ENCODE data around the gene HSD17B4. TPM values are rescaled to one million over a fixed set of nuclear protein-coding genes. Genes with fewer than 3 reads are reported as not detected.

The HSD17B4 gene
- total and polyA plus RNA-seq, 9 of the 15 experiments (the other 6 are each of a cell fraction or from before 2014, with no cell fraction given): 50.6 to 187 (median 94.6) TPM

DNA sequence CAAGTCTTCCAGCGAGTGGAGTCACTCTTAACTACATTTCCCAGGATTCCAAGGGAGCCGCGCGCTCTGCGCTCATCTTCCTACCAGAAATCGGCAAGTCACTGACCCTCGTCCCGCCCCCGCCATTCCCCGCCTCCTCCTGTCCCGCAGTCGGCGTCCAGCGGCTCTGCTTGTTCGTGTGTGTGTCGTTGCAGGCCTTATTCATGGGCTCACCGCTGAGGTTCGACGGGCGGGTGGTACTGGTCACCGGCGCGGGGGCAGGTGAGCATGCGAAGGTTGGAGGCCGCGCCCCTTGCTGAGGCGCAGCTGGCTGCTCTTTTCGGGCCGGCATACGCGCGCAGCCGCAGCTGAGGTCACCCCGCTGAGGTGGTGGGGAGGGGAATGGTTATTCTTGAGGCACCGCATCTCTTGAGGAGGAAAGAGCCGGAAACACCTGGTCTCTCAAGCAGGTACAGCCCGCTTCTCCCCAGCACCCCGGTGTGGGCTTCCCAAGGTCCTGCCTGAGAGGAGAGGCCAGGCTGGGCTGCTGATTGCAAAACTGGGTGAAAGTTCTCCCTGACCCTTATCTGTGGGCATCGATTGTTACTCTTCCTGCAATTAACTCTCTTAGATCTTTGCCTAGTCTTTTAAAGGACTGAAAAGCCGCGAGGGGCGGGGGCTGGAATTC, at the start of gene HSD17B4 (continued):
- TF ChIP-seq, protein P1, sequence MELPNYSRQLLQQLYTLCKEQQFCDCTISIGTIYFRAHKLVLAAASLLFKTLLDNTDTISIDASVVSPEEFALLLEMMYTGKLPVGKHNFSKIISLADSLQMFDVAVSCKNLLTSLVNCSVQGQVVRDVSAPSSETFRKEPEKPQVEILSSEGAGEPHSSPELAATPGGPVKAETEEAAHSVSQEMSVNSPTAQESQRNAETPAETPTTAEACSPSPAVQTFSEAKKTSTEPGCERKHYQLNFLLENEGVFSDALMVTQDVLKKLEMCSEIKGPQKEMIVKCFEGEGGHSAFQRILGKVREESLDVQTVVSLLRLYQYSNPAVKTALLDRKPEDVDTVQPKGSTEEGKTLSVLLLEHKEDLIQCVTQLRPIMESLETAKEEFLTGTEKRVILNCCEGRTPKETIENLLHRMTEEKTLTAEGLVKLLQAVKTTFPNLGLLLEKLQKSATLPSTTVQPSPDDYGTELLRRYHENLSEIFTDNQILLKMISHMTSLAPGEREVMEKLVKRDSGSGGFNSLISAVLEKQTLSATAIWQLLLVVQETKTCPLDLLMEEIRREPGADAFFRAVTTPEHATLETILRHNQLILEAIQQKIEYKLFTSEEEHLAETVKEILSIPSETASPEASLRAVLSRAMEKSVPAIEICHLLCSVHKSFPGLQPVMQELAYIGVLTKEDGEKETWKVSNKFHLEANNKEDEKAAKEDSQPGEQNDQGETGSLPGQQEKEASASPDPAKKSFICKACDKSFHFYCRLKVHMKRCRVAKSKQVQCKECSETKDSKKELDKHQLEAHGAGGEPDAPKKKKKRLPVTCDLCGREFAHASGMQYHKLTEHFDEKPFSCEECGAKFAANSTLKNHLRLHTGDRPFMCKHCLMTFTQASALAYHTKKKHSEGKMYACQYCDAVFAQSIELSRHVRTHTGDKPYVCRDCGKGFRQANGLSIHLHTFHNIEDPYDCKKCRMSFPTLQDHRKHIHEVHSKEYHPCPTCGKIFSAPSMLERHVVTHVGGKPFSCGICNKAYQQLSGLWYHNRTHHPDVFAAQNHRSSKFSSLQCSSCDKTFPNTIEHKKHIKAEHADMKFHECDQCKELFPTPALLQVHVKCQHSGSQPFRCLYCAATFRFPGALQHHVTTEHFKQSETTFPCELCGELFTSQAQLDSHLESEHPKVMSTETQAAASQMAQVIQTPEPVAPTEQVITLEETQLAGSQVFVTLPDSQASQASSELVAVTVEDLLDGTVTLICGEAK (IDR thresholded peaks at IDR 0.05): peak; percentile 65; the same call in 1 of the 2 replicates
- TF ChIP-seq, protein P1 (CRISPR knock-in tag; IDR thresholded peaks at IDR 0.05): no peak
- TF ChIP-seq, protein P2, sequence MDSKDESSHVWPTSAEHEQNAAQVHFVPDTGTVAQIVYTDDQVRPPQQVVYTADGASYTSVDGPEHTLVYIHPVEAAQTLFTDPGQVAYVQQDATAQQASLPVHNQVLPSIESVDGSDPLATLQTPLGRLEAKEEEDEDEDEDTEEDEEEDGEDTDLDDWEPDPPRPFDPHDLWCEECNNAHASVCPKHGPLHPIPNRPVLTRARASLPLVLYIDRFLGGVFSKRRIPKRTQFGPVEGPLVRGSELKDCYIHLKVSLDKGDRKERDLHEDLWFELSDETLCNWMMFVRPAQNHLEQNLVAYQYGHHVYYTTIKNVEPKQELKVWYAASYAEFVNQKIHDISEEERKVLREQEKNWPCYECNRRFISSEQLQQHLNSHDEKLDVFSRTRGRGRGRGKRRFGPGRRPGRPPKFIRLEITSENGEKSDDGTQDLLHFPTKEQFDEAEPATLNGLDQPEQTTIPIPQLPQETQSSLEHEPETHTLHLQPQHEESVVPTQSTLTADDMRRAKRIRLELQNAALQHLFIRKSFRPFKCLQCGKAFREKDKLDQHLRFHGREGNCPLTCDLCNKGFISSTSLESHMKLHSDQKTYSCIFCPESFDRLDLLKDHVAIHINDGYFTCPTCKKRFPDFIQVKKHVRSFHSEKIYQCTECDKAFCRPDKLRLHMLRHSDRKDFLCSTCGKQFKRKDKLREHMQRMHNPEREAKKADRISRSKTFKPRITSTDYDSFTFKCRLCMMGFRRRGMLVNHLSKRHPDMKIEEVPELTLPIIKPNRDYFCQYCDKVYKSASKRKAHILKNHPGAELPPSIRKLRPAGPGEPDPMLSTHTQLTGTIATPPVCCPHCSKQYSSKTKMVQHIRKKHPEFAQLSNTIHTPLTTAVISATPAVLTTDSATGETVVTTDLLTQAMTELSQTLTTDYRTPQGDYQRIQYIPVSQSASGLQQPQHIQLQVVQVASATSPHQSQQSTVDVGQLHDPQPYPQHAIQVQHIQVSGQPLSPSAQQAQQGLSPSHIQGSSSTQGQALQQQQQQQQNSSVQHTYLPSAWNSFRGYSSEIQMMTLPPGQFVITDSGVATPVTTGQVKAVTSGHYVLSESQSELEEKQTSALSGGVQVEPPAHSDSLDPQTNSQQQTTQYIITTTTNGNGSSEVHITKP (IDR thresholded peaks at IDR 0.05; ENCODE audit: partially characterized antibody): peak; percentile 37
- TF ChIP-seq, protein P3, sequence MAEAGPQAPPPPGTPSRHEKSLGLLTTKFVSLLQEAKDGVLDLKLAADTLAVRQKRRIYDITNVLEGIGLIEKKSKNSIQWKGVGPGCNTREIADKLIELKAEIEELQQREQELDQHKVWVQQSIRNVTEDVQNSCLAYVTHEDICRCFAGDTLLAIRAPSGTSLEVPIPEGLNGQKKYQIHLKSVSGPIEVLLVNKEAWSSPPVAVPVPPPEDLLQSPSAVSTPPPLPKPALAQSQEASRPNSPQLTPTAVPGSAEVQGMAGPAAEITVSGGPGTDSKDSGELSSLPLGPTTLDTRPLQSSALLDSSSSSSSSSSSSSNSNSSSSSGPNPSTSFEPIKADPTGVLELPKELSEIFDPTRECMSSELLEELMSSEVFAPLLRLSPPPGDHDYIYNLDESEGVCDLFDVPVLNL (CRISPR knock-in tag; IDR thresholded peaks at IDR 0.05; ENCODE audit: low read depth): peak; percentile 82; the same call in 1 of the 2 replicates
- TF ChIP-seq, protein P4, sequence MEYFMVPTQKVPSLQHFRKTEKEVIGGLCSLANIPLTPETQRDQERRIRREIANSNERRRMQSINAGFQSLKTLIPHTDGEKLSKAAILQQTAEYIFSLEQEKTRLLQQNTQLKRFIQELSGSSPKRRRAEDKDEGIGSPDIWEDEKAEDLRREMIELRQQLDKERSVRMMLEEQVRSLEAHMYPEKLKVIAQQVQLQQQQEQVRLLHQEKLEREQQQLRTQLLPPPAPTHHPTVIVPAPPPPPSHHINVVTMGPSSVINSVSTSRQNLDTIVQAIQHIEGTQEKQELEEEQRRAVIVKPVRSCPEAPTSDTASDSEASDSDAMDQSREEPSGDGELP (CRISPR knock-in tag; IDR thresholded peaks at IDR 0.05; ENCODE audit: borderline replicate concordance): peak; percentile 96
- TF ChIP-seq, protein P5, sequence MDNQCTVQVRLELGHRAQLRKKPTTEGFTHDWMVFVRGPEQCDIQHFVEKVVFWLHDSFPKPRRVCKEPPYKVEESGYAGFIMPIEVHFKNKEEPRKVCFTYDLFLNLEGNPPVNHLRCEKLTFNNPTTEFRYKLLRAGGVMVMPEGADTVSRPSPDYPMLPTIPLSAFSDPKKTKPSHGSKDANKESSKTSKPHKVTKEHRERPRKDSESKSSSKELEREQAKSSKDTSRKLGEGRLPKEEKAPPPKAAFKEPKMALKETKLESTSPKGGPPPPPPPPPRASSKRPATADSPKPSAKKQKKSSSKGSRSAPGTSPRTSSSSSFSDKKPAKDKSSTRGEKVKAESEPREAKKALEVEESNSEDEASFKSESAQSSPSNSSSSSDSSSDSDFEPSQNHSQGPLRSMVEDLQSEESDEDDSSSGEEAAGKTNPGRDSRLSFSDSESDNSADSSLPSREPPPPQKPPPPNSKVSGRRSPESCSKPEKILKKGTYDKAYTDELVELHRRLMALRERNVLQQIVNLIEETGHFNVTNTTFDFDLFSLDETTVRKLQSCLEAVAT (IDR thresholded peaks at IDR 0.05): 0 out of 4 replicates have a peak, but pooled peaks of 1 of the 2 experiments have one; percentile 38
- TF ChIP-seq ZNF232 (CRISPR knock-in tag; IDR thresholded peaks at IDR 0.05): no peak
